ENCODE data around the gene TBK1.
"Not testable (repeated sequence)": the region's sequence is repeated elsewhere in the genome, so short reads cannot be mapped to it uniquely, and the experiment has no call there.

The TBK1 gene

DNA sequence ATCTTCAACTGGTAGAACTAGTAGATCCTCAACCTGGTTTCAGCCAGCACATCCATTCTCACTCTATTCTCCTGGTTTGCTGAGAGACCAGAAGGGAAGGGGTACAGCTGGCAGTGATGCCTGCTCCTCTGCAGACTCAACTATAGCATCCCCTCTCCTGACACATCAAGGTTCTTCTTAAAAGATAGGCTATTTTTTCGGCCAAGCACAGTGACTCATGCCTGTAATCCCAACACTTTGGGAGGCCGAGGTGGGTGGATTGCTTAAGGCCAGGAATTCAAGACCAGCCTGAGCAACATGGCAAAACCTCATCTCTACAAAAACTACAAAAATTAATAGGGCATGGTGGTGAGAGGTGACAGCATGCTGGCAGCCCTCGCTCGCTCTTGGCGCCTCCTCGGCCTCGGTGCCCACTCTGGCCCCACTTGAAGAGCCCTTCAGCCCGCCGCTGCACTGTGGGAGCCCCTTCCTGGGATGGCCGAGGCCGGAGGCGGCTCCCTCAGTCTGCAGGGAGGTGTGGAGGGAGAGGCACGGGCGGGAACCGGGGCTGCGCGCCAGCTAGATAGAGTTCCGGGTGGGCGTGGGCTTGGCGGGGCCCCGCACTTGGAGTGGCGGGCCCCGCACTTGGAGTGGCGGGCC lies 90.6 kb downstream of the TBK1 start:
- not testable (repeated sequence) for H3K36me3 ChIP-seq (ENCODE audit: control insufficient read depth, insufficient read depth, low read length); H3K4me3 ChIP-seq (ENCODE audit: low read length); H3K27me3 ChIP-seq (ENCODE audit: control insufficient read depth, insufficient read depth, low read length); H3K4me1 ChIP-seq (ENCODE audit: control insufficient read depth, insufficient read depth, low read length); H3K27ac ChIP-seq (ENCODE audit: low read length); H3K9me3 ChIP-seq (ENCODE audit: control insufficient read depth, insufficient read depth, low read length); DNase-seq (ENCODE audit: low read depth, low spot score)
- WGBS (ENCODE audit: insufficient coverage, insufficient read length): no CpG with 5 or more reads among the region's 24 CpGs

DNA sequence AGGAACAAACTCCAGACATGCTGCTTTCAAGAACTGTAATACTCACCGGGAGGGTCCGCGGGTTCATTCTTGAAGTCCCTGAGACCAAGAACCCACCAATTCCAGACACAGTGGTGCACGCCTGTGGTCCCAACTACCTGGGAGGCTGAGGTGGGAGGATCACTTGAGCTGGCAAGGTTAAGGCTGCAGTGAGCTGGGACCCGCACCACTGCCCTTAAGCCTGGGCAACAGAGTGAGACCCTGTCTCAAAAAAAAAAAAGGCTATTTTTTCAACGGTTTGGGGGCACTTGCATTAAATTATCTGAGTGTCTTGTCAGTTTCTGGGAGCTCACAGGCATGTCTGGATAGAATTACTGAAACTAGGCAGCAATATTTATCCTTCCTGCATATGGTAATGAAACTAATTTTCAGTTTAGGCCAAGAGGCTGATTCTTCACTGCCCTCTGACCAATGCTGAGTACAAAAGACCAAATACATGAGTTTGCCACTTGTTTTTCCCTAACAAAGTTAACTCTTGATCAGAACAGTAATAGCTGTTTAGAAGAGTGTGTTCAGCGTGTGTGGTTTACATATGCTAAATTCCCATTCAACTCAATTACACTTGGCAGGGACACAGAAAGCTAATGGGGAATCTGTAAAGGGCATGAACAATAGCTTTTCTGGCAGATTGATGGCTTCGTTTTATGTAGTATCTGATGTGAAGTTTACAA lies 92.6 kb downstream of the TBK1 start:
- H3K36me3 ChIP-seq (ENCODE audit: control insufficient read depth, insufficient read depth, low read length): no peaks in the 10 kb centered on the region

DNA sequence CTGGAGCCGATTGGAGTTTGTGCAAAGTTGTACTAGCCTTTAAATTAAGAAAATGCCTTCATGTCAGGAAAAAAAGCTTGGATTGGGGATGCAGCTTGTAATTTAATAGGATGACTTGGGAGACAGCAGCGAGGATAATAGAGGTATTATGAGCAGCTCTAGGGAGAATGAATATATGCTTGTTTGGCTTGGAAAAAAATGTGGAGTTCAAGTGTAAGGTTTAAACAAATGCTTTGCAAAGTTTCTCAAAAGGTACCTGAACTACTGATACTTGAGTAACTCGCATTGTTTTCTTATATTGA lies 93.1 kb downstream of the TBK1 start:
- no peak overlapping the region for H3K4me3 ChIP-seq (ENCODE audit: low read length)
- no peaks in the 10 kb centered on the region for H3K27me3 ChIP-seq (ENCODE audit: control insufficient read depth, insufficient read depth, low read length)
- no CpG with 5 or more reads among the region's 3 CpGs for WGBS (ENCODE audit: insufficient coverage, insufficient read length)
- H3K27ac ChIP-seq (ENCODE audit: low read length): no peak overlapping the region
- no peak for DNase-seq (ENCODE audit: low read depth, low spot score)
- no peaks in the 10 kb centered on the region for H3K4me1 ChIP-seq (ENCODE audit: control insufficient read depth, insufficient read depth, low read length)
- H3K9me3 ChIP-seq (ENCODE audit: control insufficient read depth, insufficient read depth, low read length): no peaks in the 10 kb centered on the region
- H3K36me3 ChIP-seq (ENCODE audit: control insufficient read depth, insufficient read depth, low read length): no peaks in the 10 kb centered on the region

More for the DNA sequence above, 92.6 kb downstream of the TBK1 start:
- Histone ChIP-seq H3K4me1 (ENCODE audit: control insufficient read depth, insufficient read depth, low read length) (no peaks in the 10 kb centered on the region), H3K27ac (ENCODE audit: low read length) (no peak overlapping the region), H3K9me3 (ENCODE audit: control insufficient read depth, insufficient read depth, low read length) (no peaks in the 10 kb centered on the region), H3K27me3 (ENCODE audit: control insufficient read depth, insufficient read depth, low read length) (no peaks in the 10 kb centered on the region), H3K4me3 (ENCODE audit: low read length) (no peak overlapping the region)
- DNase-seq (ENCODE audit: low read depth, low spot score): no peak
- no CpG with 5 or more reads among the region's 8 CpGs for WGBS (ENCODE audit: insufficient coverage, insufficient read length)

DNA sequence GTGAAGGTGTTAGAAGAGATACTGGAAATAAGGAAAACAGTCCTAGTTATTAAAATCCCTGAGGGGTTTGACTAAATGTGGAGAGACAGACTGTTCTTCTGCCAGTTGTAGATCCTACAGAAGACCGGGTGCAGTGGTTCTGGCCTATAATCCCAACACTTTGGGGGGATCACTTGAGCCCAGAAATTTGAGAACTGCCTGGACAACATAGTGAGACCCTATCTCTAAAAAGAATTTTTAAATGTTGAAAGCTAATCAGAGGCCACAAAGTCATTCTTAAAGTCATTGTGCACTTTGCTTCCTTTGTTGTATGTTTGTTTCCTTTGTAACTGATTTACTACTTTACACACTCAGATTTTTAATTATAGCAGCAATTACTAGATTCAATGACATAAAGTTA lies 97.2 kb downstream of the TBK1 start:
- no CpG with 5 or more reads among the region's 1 CpG for WGBS (ENCODE audit: insufficient coverage, insufficient read length)
- Histone ChIP-seq H3K9me3 (ENCODE audit: control insufficient read depth, insufficient read depth, low read length) (no peaks in the 10 kb centered on the region), H3K27me3 (ENCODE audit: control insufficient read depth, insufficient read depth, low read length) (no peaks in the 10 kb centered on the region), H3K4me1 (ENCODE audit: control insufficient read depth, insufficient read depth, low read length) (no peaks in the 10 kb centered on the region), H3K27ac (ENCODE audit: low read length) (no peak overlapping the region), H3K4me3 (ENCODE audit: low read length) (no peak overlapping the region), H3K36me3 (ENCODE audit: control insufficient read depth, insufficient read depth, low read length) (no peaks in the 10 kb centered on the region)
- no peak for DNase-seq (ENCODE audit: low read depth, low spot score)

DNA sequence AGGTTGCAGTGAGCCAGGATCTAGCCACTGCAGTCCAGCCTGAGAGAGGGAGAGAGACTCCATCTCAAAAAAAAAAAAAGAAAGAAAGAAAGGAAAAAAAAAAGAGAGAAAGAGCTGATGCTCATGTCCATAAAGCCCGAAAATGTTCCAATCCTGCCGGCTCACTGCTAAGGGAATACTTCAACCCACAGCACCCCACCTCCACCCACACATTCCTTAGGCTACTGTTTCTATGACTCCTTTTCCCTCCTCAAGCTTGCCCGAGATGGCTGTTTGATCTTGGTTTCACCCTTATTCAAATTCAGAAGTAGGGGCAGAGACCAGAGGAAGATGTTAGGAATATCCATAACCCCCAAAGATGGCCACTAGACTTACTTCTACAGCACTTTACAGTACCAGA lies 98.8 kb downstream of the TBK1 start:
- Histone ChIP-seq H3K27me3 (ENCODE audit: control insufficient read depth, insufficient read depth, low read length) (no peaks in the 10 kb centered on the region), H3K4me3 (ENCODE audit: low read length) (no peak overlapping the region), H3K27ac (ENCODE audit: low read length) (no peak overlapping the region), H3K4me1 (ENCODE audit: control insufficient read depth, insufficient read depth, low read length) (no peaks in the 10 kb centered on the region), H3K9me3 (ENCODE audit: control insufficient read depth, insufficient read depth, low read length) (no peaks in the 10 kb centered on the region), H3K36me3 (ENCODE audit: control insufficient read depth, insufficient read depth, low read length) (no peaks in the 10 kb centered on the region)
- WGBS (ENCODE audit: insufficient coverage, insufficient read length): no CpG with 5 or more reads among the region's 3 CpGs
- DNase-seq (ENCODE audit: low read depth, low spot score): no peak

DNA sequence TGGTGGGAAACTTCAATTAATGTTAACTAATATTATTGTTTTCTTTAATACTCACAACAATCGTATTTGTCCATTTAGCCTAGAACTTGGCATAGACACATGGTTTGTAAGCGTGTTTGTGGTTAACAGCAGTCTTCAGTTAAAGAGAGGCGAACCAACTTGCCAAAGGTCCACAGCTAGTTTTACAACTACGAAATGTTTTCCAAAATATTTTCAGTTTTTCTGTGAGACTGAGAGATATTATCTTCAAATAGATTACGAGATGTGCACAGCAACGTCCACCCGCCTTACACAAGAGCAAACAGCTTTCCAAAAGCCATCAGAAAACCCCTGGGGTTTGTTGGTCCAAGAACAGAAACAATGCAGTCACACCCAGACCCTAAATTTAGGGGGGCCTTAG lies 99.8 kb downstream of the TBK1 start:
- DNase-seq (ENCODE audit: low read depth, low spot score): no peak
- Histone ChIP-seq H3K4me1 (ENCODE audit: control insufficient read depth, insufficient read depth, low read length) (no peaks in the 10 kb centered on the region), H3K36me3 (ENCODE audit: control insufficient read depth, insufficient read depth, low read length) (no peaks in the 10 kb centered on the region), H3K27ac (ENCODE audit: low read length) (no peak overlapping the region), H3K4me3 (ENCODE audit: low read length) (no peak overlapping the region), H3K9me3 (ENCODE audit: control insufficient read depth, insufficient read depth, low read length) (no peaks in the 10 kb centered on the region), H3K27me3 (ENCODE audit: control insufficient read depth, insufficient read depth, low read length) (no peaks in the 10 kb centered on the region)
- WGBS (ENCODE audit: insufficient coverage, insufficient read length): no CpG with 5 or more reads among the region's 7 CpGs

Data from iPS DF 6.9 (cell line).